ENCODE results near the gene DOK4.
"Not testable (repeated sequence)": the region's sequence is repeated elsewhere in the genome, so short reads cannot be mapped to it uniquely, and the experiment has no call there.

Gene DOK4

DNA sequence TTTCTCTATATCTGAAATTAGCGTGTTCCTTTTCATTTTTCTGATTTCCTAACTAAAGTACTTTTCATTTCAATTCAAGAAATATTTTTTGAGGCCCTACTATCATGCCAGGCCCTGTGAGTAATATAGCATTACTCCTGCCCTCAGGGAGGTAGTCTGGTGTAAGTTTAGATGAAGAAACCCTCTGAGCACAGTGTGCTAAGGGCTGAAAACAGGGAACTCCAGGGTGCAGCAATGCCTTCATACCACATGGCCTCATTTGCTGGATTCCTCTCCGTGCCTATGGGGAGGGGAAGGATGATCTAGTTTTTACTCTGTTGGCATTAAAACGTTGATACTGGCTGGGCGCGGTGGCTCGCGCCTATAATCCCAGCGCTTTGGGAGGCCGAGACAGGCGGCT lies 34.3 kb downstream of the DOK4 start:
- TF ChIP-seq, protein P1, sequence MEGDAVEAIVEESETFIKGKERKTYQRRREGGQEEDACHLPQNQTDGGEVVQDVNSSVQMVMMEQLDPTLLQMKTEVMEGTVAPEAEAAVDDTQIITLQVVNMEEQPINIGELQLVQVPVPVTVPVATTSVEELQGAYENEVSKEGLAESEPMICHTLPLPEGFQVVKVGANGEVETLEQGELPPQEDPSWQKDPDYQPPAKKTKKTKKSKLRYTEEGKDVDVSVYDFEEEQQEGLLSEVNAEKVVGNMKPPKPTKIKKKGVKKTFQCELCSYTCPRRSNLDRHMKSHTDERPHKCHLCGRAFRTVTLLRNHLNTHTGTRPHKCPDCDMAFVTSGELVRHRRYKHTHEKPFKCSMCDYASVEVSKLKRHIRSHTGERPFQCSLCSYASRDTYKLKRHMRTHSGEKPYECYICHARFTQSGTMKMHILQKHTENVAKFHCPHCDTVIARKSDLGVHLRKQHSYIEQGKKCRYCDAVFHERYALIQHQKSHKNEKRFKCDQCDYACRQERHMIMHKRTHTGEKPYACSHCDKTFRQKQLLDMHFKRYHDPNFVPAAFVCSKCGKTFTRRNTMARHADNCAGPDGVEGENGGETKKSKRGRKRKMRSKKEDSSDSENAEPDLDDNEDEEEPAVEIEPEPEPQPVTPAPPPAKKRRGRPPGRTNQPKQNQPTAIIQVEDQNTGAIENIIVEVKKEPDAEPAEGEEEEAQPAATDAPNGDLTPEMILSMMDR (IDR thresholded peaks at IDR 0.05) = no peak
- no peak overlapping the region for H3K4me3 ChIP-seq
- no peak overlapping the region for H3K27ac ChIP-seq
- no peak for DNase-seq (ENCODE audit: low spot score)

DNA sequence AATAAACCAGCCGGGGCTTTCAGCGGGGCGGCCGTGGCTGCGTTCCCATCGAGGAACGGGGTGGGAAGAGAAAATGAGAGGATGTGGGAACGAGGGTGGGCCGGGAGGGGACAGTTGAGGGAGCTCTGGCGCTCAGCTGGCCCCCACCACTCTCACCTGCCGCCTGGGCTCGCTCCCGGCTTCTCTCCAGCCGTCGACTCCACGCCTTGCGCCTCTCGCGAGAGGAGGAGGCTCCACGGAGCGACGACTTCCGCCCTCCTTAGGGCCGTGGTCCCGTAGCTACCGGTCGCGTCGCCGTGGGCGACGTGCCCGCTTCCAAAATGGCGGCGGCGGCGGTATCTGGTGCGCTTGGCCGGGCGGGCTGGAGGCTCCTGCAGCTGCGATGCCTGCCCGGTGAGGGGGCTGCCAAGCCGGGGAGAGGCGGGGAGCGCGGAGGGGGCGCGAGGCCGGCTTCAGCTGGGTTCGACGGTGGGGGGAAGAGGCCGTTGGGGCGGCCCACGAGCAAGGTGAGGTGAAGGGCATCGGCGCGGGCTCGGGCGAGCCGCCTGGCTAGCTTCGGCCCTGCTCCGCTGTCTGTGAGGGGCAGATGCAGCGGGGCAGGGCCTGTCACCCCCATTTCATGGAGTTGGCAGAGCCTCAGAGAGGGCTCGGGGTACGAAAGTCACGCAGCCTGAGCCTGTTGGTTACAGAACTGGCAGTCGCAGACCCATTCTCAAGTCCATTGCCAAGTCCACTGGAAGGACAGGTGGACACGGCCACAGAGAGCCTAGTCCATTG lies 38.9 kb downstream of the DOK4 start, which contains the start of the genes CIAPIN1 and COQ9:
Gene CIAPIN1 (minus strand): TSS at position 200 of the 777 bp plus-strand sequence. CDS start 6,457 bp downstream, outside the sequence.
Gene COQ9 (plus strand): TSS at position 294 of the 777 bp plus-strand sequence. CDS start 27 bp downstream, at position 321.
- Histone ChIP-seq H3K27ac (peak within 1 kb of the TSS; percentile 88 to 89), H3K4me3 (peak within 1 kb of the TSS; percentile 93)
- TF ChIP-seq, protein P1 (IDR thresholded peaks at IDR 0.05) = no peak
- DNase-seq (ENCODE audit: low spot score) = peak; percentile 94

DNA sequence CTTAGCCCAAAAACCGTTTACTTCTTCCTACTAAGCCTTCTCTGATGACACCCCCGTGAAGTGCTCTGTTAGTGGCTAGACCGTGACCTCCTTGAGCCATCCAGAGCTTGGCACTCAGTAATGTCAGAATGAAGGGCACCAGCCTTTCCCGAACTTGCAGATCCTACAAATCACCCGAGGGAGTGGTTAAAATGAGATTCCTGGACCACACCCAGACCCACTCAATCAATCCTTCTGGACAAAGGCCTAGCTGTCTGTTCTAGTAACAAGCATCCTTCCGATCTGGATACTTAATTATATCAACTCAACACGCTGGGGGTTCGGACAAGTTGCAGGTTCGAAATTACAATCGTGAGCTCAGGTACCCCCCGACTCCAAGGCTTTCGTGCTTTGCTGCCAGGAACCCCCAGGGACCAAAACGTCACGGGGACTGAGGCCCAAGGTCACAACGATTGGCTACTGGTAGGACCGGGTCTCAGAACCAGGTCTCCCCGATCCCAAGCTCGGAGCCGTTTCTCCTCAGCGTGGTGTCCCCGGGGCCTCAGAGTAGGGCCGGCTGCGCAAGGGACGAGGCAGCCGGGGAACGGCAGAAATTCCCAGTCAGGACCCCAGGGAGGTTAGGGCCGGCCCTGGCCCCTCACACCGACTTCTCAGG lies 39.6 kb downstream of the DOK4 start:
- peak overlapping the region; percentile 93 for H3K4me3 ChIP-seq
- TF ChIP-seq, protein P1 (IDR thresholded peaks at IDR 0.05) = no peak
- DNase-seq (ENCODE audit: low spot score) = no peak
- peak overlapping the region; percentile 88 to 89 for H3K27ac ChIP-seq

DNA sequence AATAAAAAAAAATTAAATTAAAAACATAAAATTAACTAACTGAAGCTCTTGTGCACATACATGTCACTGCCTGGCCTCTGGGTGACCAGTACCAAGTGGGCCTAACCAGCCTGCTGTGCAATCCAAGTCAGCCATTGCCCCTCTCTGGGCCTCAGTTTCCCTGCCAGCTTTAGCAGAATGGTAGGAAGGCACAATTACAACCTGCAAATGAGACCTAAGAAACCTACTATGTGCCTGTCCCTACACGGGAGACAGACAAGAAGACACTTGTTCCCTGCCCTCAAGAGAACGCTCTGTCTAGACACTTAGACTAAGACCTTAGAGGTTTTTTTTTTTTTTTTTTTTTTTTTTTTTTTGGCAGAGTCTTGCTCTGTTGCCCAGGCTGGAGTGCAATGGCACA lies 40.8 kb downstream of the DOK4 start:
- TF ChIP-seq, protein P1 (IDR thresholded peaks at IDR 0.05) = no peak
- DNase-seq (ENCODE audit: low spot score) = no peak
- Histone ChIP-seq H3K27ac (no peak overlapping the region), H3K4me3 (no peak overlapping the region)

DNA sequence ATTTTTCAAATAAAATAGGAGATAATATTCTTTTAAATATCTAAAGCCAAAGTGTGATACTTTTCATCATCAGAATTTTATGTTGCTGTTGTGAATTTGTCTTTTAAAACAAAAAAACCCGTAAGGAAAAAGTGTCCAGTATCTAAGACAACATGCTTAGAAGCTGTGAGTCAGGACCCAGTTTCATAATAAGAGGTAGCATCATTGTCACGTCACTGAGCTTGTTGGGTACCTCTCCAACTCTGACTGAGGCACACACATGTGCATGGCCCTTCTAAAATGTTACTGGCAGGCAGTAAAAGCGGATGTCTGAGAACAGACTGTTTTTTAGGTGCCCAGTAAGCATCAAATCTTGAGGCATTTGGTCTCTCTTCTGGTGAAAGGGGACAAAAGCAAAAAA lies 41.6 kb downstream of the DOK4 start:
- no peak overlapping the region for H3K27ac ChIP-seq
- TF ChIP-seq, protein P1 (IDR thresholded peaks at IDR 0.05) = no peak
- no peak overlapping the region for H3K4me3 ChIP-seq
- no peak for DNase-seq (ENCODE audit: low spot score)

DNA sequence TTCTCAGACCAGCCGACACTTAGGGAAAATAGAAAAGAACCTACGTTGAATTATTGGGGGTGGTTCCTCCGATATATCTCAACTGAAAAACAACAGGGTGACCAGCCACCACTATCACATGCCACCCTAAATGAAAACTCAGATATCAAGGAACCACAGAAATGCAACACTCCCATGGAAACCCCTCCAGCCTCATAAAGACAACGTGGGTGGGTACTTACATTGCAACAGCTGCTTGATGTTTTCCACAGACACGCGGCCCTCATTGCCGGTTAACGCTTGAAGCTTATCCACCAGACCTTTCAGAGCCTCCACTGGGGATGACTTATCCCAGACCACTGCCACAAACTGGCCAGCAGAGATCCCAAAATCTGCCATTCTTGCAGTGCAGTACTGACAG lies 45.7 kb downstream of the DOK4 start:
- not testable (repeated sequence) for DNase-seq (ENCODE audit: low spot score)

DNA sequence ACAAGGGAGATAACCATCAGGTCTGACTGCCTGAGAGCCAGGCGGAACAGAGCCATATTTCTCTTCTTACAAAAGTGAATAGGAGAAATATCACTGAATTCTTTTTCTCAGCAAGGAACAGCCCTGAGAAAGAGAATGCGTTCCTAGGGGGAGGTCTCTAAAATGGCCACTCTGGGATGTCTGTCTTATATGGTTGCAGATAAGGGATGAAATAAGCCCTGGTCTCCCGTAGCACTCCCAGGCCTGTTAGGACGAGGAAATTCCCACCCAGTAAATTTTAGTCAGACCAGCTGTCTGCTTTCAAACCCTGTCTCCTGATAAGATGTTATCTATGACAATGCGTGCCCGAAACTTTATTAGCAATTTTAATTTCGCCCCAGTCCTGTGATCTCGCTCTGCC lies 46.3 kb downstream of the DOK4 start:
- not testable (repeated sequence) for H3K4me3 ChIP-seq; DNase-seq (ENCODE audit: low spot score); H3K27ac ChIP-seq

More for the DNA sequence above, 45.7 kb downstream of the DOK4 start:
- H3K27ac ChIP-seq, H3K4me3 ChIP-seq: not testable (repeated sequence)

DNA sequence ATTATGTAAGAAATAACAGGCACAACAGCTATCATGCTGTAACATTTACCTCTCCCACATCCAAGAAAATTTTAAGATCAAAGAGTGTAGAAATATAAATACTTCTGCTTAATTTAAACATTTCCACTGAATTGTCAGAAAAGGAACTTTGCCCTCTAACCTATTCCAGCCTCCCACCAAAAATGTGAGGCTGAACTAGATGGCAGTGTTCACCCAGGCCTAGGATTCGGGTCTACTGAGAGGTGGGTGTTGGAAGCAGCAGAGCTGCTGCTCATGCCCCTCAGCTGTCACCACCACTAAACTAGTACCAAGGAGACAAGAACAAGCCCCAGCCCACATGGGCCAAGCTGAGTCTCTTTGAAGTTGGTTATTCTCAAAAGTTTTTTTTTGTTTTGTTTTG lies 50.5 kb downstream of the DOK4 start:
- Histone ChIP-seq H3K4me3 (no peak overlapping the region), H3K27ac (no peak overlapping the region)
- TF ChIP-seq, protein P1 (IDR thresholded peaks at IDR 0.05) = no peak
- DNase-seq (ENCODE audit: low spot score) = no peak

Measured in coronary artery (tissue), 2 donors.